Measurements from ENCODE around the gene KIF16B.

KIF16B gene

GRCh38 chr20:16518784-16519084 lies 54.5 kb downstream of the KIF16B start:
- no peak for DNase-seq

GRCh38 chr20:16517946-16518783 lies 55.1 kb downstream of the KIF16B start:
- DNase-seq: peak; percentile 14 to 20

- no peak for DNase-seq
Measured at GRCh38 chr20:16516794-16517193, 56.5 kb downstream of the KIF16B start.

- no peak for DNase-seq
Measured at GRCh38 chr20:16515046-16515445, 58.2 kb downstream of the KIF16B start.

- DNase-seq: no peak
Measured at GRCh38 chr20:16514140-16514539, 59.1 kb downstream of the KIF16B start.

GRCh38 chr20:16505894-16506293 lies 67.4 kb downstream of the KIF16B start:
- no peak for DNase-seq

GRCh38 chr20:16501301-16501700 lies 71.9 kb downstream of the KIF16B start:
- no peak for DNase-seq

- no peak for DNase-seq
Measured at GRCh38 chr20:16500197-16500596, 73.1 kb downstream of the KIF16B start.

- DNase-seq: no peak
Measured at GRCh38 chr20:16498526-16499253, 74.6 kb downstream of the KIF16B start.

GRCh38 chr20:16497896-16498295 lies 75.4 kb downstream of the KIF16B start:
- no peak for DNase-seq

- no peak for DNase-seq
Measured at GRCh38 chr20:16493486-16493885, 79.8 kb downstream of the KIF16B start.

- DNase-seq: no peak
Measured at GRCh38 chr20:16491294-16491905, 81.8 kb downstream of the KIF16B start.

- DNase-seq: no peak
Measured at GRCh38 chr20:16490696-16491095, 82.6 kb downstream of the KIF16B start.

- DNase-seq: no peak
Measured at GRCh38 chr20:16488616-16489015, 84.6 kb downstream of the KIF16B start.

GRCh38 chr20:16488086-16488485 lies 85.2 kb downstream of the KIF16B start:
- DNase-seq: no peak

GRCh38 chr20:16486532-16486931 lies 86.7 kb downstream of the KIF16B start:
- no peak for DNase-seq

GRCh38 chr20:16485401-16485800 lies 87.8 kb downstream of the KIF16B start:
- DNase-seq: no peak

GRCh38 chr20:16483024-16483423 lies 90.2 kb downstream of the KIF16B start:
- no peak for DNase-seq

- no peak for DNase-seq
Measured at GRCh38 chr20:16481977-16482376, 91.3 kb downstream of the KIF16B start.

GRCh38 chr20:16479666-16480065 lies 93.6 kb downstream of the KIF16B start:
- no peak for DNase-seq

- DNase-seq: no peak
Measured at GRCh38 chr20:16477632-16478031, 95.6 kb downstream of the KIF16B start.

GRCh38 chr20:16476032-16476431 lies 97.2 kb downstream of the KIF16B start:
- DNase-seq: peak; percentile 19 to 30

- no peak for DNase-seq
Measured at GRCh38 chr20:16475225-16475624, 98.0 kb downstream of the KIF16B start.

- no peak for DNase-seq
Measured at GRCh38 chr20:16474363-16474762, 98.9 kb downstream of the KIF16B start.
